H9 (cell line): ENCODE data around the gene SPEF2. TPM values are rescaled to one million over a fixed set of nuclear protein-coding genes. Genes with fewer than 3 reads are reported as not detected.

Experiments
- DNase-seq: peaks from one replicate; pipeline ENCODE4 v3.0.0-alpha.2; 2017
- H2AFZ ChIP-seq: one replicate; pipeline ENCODE4 v1.6.1; 2013; ENCODE audit warnings: mild to moderate bottlenecking, low read length, control low read depth, moderate library complexity
- H2AK5ac ChIP-seq: 2 replicates; pipeline ENCODE4 v1.6.1; 2013; ENCODE audit warnings: low read length, control low read depth, mixed read lengths; ENCODE audit not compliant: insufficient read length
- H2BK120ac ChIP-seq: one replicate; pipeline ENCODE4 v1.6.1; 2013; ENCODE audit warnings: low read depth, mild to moderate bottlenecking, low read length, control low read depth, inconsistent platforms; ENCODE audit not compliant: poor library complexity, severe bottlenecking
- H2BK12ac ChIP-seq: 2 replicates; pipeline ENCODE4 v1.6.1; 2013; ENCODE audit warnings: low read length, control low read depth, mixed read lengths, low read depth; ENCODE audit not compliant: insufficient read length
- H2BK15ac ChIP-seq: 2 replicates; pipeline ENCODE4 v1.6.1; 2013; ENCODE audit warnings: low read depth, low read length, control low read depth
- H2BK20ac ChIP-seq: one replicate; pipeline ENCODE4 v1.6.1; 2013; ENCODE audit warnings: low read depth, mild to moderate bottlenecking, low read length, control low read depth, inconsistent platforms; ENCODE audit not compliant: poor library complexity, severe bottlenecking
- H2BK5ac ChIP-seq: 2 replicates; pipeline ENCODE4 v1.6.1; 2013; ENCODE audit warnings: low read length, control low read depth, mixed read lengths; ENCODE audit not compliant: insufficient read length
- H3K14ac ChIP-seq: 2 replicates; pipeline ENCODE4 v1.6.1; 2013; ENCODE audit warnings: low read length, control low read depth; ENCODE audit not compliant: insufficient read depth
- H3K18ac ChIP-seq: 2 replicates; pipeline ENCODE4 v1.6.1; 2013; ENCODE audit warnings: low read depth, mild to moderate bottlenecking, mixed read lengths, low read length, control low read depth; ENCODE audit not compliant: insufficient read length
- H3K23ac ChIP-seq: 2 replicates; pipeline ENCODE4 v1.6.1; 2013; ENCODE audit warnings: low read length, control low read depth, mixed read lengths, low read depth; ENCODE audit not compliant: insufficient read length
- H3K23me2 ChIP-seq: 2 replicates; pipeline ENCODE4 v1.6.1; 2013; ENCODE audit warnings: low read depth, mild to moderate bottlenecking, mixed read lengths, low read length, control low read depth; ENCODE audit not compliant: insufficient read length, poor library complexity, severe bottlenecking
- H3K27ac ChIP-seq: 2 replicates; pipeline ENCODE4 v1.5.1; 2013; ENCODE audit warnings: low read length, control low read depth, mixed read lengths, low read depth; ENCODE audit not compliant: insufficient read length
- H3K27me3 ChIP-seq: 2 replicates; pipeline ENCODE4 v1.6.1; 2013; ENCODE audit warnings: low read length, control low read depth, inconsistent platforms; ENCODE audit not compliant: insufficient read depth
- H3K4ac ChIP-seq: 2 replicates; pipeline ENCODE4 v1.6.1; 2013; ENCODE audit warnings: low read depth, mild to moderate bottlenecking, control low read depth, inconsistent platforms, low read length, moderate library complexity
- H3K4me1 ChIP-seq: 2 replicates; pipeline ENCODE4 v1.6.1; 2013; ENCODE audit warnings: low read length, control low read depth, inconsistent platforms; ENCODE audit not compliant: insufficient read depth
- H3K4me2 ChIP-seq: 2 replicates; pipeline ENCODE4 v1.6.1; 2013; ENCODE audit warnings: low read length, control low read depth, mixed read lengths; ENCODE audit not compliant: insufficient read length, insufficient read depth
- H3K56ac ChIP-seq: 2 replicates; pipeline ENCODE4 v1.6.1; 2013; ENCODE audit warnings: low read depth, mild to moderate bottlenecking, mixed read lengths, low read length, control low read depth; ENCODE audit not compliant: insufficient read length
- H3K79me1 ChIP-seq: 2 replicates; pipeline ENCODE4 v1.6.1; 2013; ENCODE audit warnings: low read depth, mild to moderate bottlenecking, moderate library complexity, low read length, control low read depth, inconsistent platforms; ENCODE audit not compliant: insufficient read depth, poor library complexity, severe bottlenecking
- H3K79me2 ChIP-seq: 2 replicates; pipeline ENCODE4 v1.6.1; 2013; ENCODE audit warnings: low read length, control low read depth, inconsistent platforms; ENCODE audit not compliant: insufficient read depth
- H3K9ac ChIP-seq: 2 replicates; pipeline ENCODE4 v1.6.1; 2013; ENCODE audit warnings: low read length, control low read depth, mixed read lengths; ENCODE audit not compliant: insufficient read length; ENCODE audit errors: extremely low read depth
- H3K9me3 ChIP-seq: one replicate; pipeline ENCODE4 v1.6.1; 2013; ENCODE audit warnings: low read depth, low read length, inconsistent platforms; ENCODE audit not compliant: control insufficient read depth
- H3T11ph ChIP-seq: one replicate; pipeline ENCODE4 v1.6.1; 2013; ENCODE audit warnings: mild to moderate bottlenecking, low read length, control low read depth, inconsistent platforms
- H4K20me1 ChIP-seq: one replicate; pipeline ENCODE4 v1.6.1; 2013; ENCODE audit not compliant: control insufficient read depth, insufficient read length, insufficient read depth
- H4K5ac ChIP-seq: 2 replicates; pipeline ENCODE4 v1.6.1; 2013; ENCODE audit warnings: low read depth, mild to moderate bottlenecking, mixed read lengths, low read length, control low read depth; ENCODE audit not compliant: insufficient read length
- H4K8ac ChIP-seq: replicated peaks from 2 replicates; pipeline ENCODE4 v1.6.1; 2013; ENCODE audit warnings: low read length, control low read depth, mixed read lengths, low read depth; ENCODE audit not compliant: insufficient read length
- H4K91ac ChIP-seq: 2 replicates; pipeline ENCODE4 v1.6.1; 2013; ENCODE audit warnings: low read depth, mild to moderate bottlenecking, moderate library complexity, mixed read lengths, low read length, control low read depth; ENCODE audit not compliant: insufficient read length
- H3K27ac Mint-ChIP-seq, 3 experiments: 2 replicates in 2 of 3; 3 replicates in 1 of 3; pipeline ENCODE4 v1.8.0; 2020 to 2021; ENCODE audit warnings: mixed read lengths in 3 of 3, mild to moderate bottlenecking in 1 of 3, moderate library complexity in 1 of 3
- H3K27me3 Mint-ChIP-seq: 2 replicates; pipeline ENCODE4 v1.8.0; 2021; ENCODE audit warnings: low read depth, mild to moderate bottlenecking, moderate library complexity, mixed read lengths
- H3K36me3 Mint-ChIP-seq, 3 experiments: 2 replicates in 2 of 3; 3 replicates in 1 of 3; pipeline ENCODE4 v1.8.0; 2020 to 2021; ENCODE audit warnings: low read depth in 3 of 3, mixed read lengths in 3 of 3; ENCODE audit not compliant: insufficient read depth in 1 of 3
- H3K4me1 Mint-ChIP-seq, 2 experiments: 2 replicates each; pipeline ENCODE4 v1.8.0; 2020; ENCODE audit warnings: mixed read lengths in 2 of 2
- H3K4me3 Mint-ChIP-seq, 2 experiments: 2 replicates in 1 of 2; 3 replicates in 1 of 2; pipeline ENCODE4 v1.8.0; 2020 to 2021; ENCODE audit warnings: mild to moderate bottlenecking in 2 of 2, mixed read lengths in 2 of 2, moderate library complexity in 1 of 2
- H3K9me3 Mint-ChIP-seq, 2 experiments: 2 replicates in 1 of 2; 3 replicates in 1 of 2; pipeline ENCODE4 v1.8.0; 2020; ENCODE audit warnings: mild to moderate bottlenecking in 2 of 2, mixed read lengths in 2 of 2, moderate library complexity in 1 of 2
- WGBS: extraction: QIAGEN DNeasy Blood & Tissue Kit; methylation state at CpG from one replicate; pipeline ENCODE4 v1.1.7; 2013; ENCODE audit warnings: missing lambda C conversion rate, low lambda C conversion rate, mixed read lengths; ENCODE audit not compliant: insufficient read length; ENCODE audit errors: extremely low coverage; 5-methylcytosine and 5-hydroxymethylcytosine counted together
- total RNA-seq: library from RNA; stranded (reverse); gene quantifications from 2 replicates; pipeline ENCODE4 v1.2.1, GENCODE V29; 2021
- TF ChIP-seq, protein P1 (sequence below): fragments of 200-600 bp; sonication (generic); conservative IDR thresholded peaks from 3 replicates; pipeline ENCODE4 v1.8.0; 2021; ENCODE audit warnings: antibody characterized with exemption, mild to moderate bottlenecking

The SPEF2 gene
- total RNA-seq, 1 experiment from 2014 or later = 1.0 TPM

DNA sequence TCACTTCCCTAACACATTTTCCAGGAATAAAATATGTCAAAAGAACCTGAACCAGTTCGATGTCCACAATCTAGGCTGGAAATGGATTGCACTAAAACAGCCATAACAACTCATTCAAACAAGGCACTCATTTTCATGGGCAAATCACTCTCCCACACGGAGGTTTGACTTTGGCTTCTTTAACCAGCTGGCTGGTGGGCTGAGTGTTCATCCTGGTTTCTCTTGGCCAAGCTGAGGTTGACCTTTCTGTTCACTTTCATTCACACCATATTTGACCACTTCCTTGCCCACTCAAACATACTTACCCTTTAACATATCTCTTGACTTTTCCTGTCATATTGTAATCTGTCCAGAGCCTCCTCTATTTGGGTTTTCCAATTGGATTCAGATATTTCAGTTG, 244.5 kb downstream of the SPEF2 start:
- Histone ChIP-seq H3K4me1 (peaks cover 8% of the 10 kb centered on the region; the same call in 1 of the 2 replicates), H3K23ac (no peak overlapping the region), H3K27me3 (no peaks in the 10 kb centered on the region), H3K23me2 (no peaks in the 10 kb centered on the region), H3K4ac (no peak overlapping the region), H3K27ac (no peak overlapping the region), H4K5ac (no peak overlapping the region), H4K8ac (no peak overlapping the region), H3K18ac (no peak overlapping the region), H2BK5ac (no peak overlapping the region), H2AK5ac (no peak overlapping the region), H2BK20ac (no peak overlapping the region), H3K9ac (no peak overlapping the region), H2BK12ac (no peak overlapping the region), H3K4me2 (no peak overlapping the region), H4K20me1 (no peaks in the 10 kb centered on the region), H3K79me1 (no peaks in the 10 kb centered on the region), H3K79me2 (no peaks in the 10 kb centered on the region), H3K9me3 (no peaks in the 10 kb centered on the region), H3K56ac (no peak overlapping the region), H2BK120ac (no peak overlapping the region), H3K14ac (no peak overlapping the region), H2BK15ac (no peak overlapping the region), H2AFZ (no peak overlapping the region), H4K91ac (no peak overlapping the region), H3T11ph (no peak overlapping the region)
- TF ChIP-seq, protein P1, sequence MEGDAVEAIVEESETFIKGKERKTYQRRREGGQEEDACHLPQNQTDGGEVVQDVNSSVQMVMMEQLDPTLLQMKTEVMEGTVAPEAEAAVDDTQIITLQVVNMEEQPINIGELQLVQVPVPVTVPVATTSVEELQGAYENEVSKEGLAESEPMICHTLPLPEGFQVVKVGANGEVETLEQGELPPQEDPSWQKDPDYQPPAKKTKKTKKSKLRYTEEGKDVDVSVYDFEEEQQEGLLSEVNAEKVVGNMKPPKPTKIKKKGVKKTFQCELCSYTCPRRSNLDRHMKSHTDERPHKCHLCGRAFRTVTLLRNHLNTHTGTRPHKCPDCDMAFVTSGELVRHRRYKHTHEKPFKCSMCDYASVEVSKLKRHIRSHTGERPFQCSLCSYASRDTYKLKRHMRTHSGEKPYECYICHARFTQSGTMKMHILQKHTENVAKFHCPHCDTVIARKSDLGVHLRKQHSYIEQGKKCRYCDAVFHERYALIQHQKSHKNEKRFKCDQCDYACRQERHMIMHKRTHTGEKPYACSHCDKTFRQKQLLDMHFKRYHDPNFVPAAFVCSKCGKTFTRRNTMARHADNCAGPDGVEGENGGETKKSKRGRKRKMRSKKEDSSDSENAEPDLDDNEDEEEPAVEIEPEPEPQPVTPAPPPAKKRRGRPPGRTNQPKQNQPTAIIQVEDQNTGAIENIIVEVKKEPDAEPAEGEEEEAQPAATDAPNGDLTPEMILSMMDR = no peak
- no CpG with 5 or more reads among the region's 2 CpGs for WGBS
- no peak overlapping the region for H3K27ac Mint-ChIP-seq
- no peaks in the 10 kb centered on the region for H3K36me3 Mint-ChIP-seq
- no peak overlapping the region for H3K4me3 Mint-ChIP-seq
- no peak for DNase-seq
- peaks cover 22 to 34% of the 10 kb centered on the region in 2 experiments for H3K4me1 Mint-ChIP-seq
- peaks cover 3% of the 10 kb centered on the region for H3K27me3 Mint-ChIP-seq
- peaks cover 2 to 3% of the 10 kb centered on the region in 2 experiments; a peak in 3 of 5 replicates for H3K9me3 Mint-ChIP-seq
